HCT116 (cell line): ENCODE results near the gene RPRD1B.

Experiments
- ATF3 ChIP-seq: IDR thresholded peaks from 2 replicates; pipeline ENCODE4 v1.6.1; 2012
- CEBPB ChIP-seq: IDR thresholded peaks from 2 replicates; pipeline ENCODE4 v1.6.1; 2012; ENCODE audit warnings: low read depth
- CTCF ChIP-seq, 3 experiments: fragments of 200-600 bp in 1 of 3; sonication (generic) in 1 of 3; IDR thresholded peaks in 2 of 3; conservative IDR thresholded peaks in 1 of 3; 2 replicates each; pipeline ENCODE4 v1.5.1; 2012 to 2017; ENCODE audit warnings: low read depth in 2 of 3, low read length in 2 of 3, antibody characterized with exemption in 1 of 3, borderline replicate concordance in 1 of 3, control low read depth in 1 of 3, mild to moderate bottlenecking in 1 of 3, mixed read lengths in 1 of 3, mixed run types in 1 of 3, moderate library complexity in 1 of 3; ENCODE audit not compliant: insufficient read depth in 1 of 3
- EZH2 ChIP-seq: fragments of 200-600 bp; sonication (generic); IDR thresholded peaks from 2 replicates; pipeline ENCODE4 v1.6.1; 2017; ENCODE audit warnings: antibody characterized with exemption, mixed run types
- POLR2AphosphoS5 ChIP-seq: IDR thresholded peaks from 2 replicates; pipeline ENCODE4 v1.6.1; 2011; ENCODE audit warnings: mild to moderate bottlenecking, low read depth, low read length, moderate library complexity
- RAD21 ChIP-seq: IDR thresholded peaks from 2 replicates; pipeline ENCODE4 v1.6.1; 2012; ENCODE audit warnings: low read depth, mild to moderate bottlenecking
- SP1 ChIP-seq: IDR thresholded peaks from 2 replicates; pipeline ENCODE4 v1.6.1; 2012; ENCODE audit warnings: low read depth
- TCF7L2 ChIP-seq: IDR thresholded peaks from 2 replicates; pipeline ENCODE4 v1.7.0; 2011; ENCODE audit warnings: borderline replicate concordance, inconsistent platforms; ENCODE audit not compliant: insufficient read depth, insufficient read length; ENCODE audit errors: extremely low read depth
- ZFX ChIP-seq: fragments of 450-650 bp; IDR thresholded peaks from 2 replicates; pipeline ENCODE4 v1.6.1; 2017
- ZNF274 ChIP-seq: fragments of 200-500 bp; sonication (Bioruptor generic); IDR thresholded peaks from 2 replicates; pipeline ENCODE4 v1.6.1; 2014; ENCODE audit warnings: mild to moderate bottlenecking, low read depth, low read length, inconsistent platforms

DNA sequence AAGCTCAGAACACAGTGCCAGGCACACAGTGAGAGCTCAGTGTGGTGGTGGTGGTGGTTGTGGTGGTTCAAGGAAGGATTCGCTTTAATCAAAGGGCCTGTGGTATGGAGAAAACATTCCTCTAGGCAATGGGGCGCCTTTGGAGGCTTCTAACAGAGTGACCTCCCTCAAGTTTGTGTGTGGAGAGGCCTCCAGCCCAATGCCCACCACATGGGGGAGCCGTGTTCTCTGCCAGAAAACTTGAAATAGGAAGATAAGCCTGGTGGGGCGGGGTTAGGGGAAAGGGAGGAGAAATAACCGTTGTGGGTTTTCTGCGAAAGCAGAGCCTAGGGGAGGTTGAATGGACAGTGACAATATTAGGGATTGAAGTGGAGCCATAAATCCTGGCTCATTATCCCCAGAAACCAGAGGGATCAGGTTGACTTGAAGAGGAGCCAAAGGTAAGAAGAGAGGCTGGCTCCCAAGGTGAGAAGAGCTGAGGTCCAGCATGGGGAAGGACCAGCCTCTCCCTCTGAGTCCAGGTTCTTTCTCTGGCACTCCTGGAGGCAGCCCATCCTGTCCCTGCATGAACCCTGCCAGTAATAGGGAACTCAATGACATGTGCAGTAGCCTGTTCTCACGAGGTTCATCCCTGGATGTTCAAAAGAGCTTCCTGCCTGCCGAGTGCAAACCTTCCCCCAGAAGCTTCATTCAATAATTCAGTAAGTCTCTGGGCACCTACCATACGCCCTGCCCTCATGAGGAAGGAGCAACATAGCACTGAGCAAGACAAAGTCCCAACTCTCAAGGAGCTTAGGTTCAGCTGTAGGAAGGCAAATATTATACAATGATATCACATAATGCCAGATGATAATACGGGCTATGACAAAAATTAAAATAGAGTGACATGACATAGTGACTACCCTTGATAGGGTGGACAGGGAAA is 80.1 kb downstream of the RPRD1B start:
- no peak for TF ChIP-seq ZNF274
- no peak for TF ChIP-seq TCF7L2
- peak; percentile 48 to 67 (median 55) for TF ChIP-seq CTCF (IDR thresholded peaks at IDR 0.05 in 2 of 3, conservative IDR thresholded peaks at IDR 0.05 in 1 of 3; ENCODE audit: borderline replicate concordance in 1 of 3, insufficient read depth in 1 of 3, low read depth in 2 of 3, low read length in 2 of 3)
- no peak for TF ChIP-seq SP1
- TF ChIP-seq EZH2 = no peak
- no peak for TF ChIP-seq POLR2AphosphoS5
- TF ChIP-seq ATF3 = no peak
- TF ChIP-seq ZFX = no peak
- TF ChIP-seq CEBPB = no peak
- peak; percentile 69 for TF ChIP-seq RAD21
